GM23338 (cell line): ENCODE measurements around the gene ZNF280C. TPM values are rescaled to one million over a fixed set of nuclear protein-coding genes. Genes with fewer than 3 reads are reported as not detected.

Experiments used
- ATAC-seq: fragments of 200-7000 bp; cut with Tn5 transposase; 3 replicates; pipeline ENCODE4 v1.9.1; 2020
- DNase-seq: peaks from one replicate; pipeline ENCODE4 v3.0.0-alpha.2; 2015; ENCODE audit warnings: low spot score
- H2AFZ ChIP-seq: fragments of 200-600 bp; sonication (generic); 2 replicates; pipeline ENCODE4 v1.8.0; 2016; ENCODE audit warnings: antibody characterized with exemption, mild to moderate bottlenecking, moderate library complexity
- H3F3A ChIP-seq: fragments of 200-600 bp; sonication (generic); replicated peaks from 2 replicates; pipeline ENCODE4 v1.8.0; 2017; ENCODE audit warnings: antibody characterized with exemption, mixed run types, low read depth
- H3K27ac ChIP-seq: fragments of 200-600 bp; sonication (generic); 2 replicates; pipeline ENCODE4 v1.6.1; 2016; ENCODE audit warnings: low read depth
- H3K27me3 ChIP-seq: fragments of 200-600 bp; sonication (generic); 2 replicates; pipeline ENCODE4 v1.8.0; 2016; ENCODE audit warnings: mild to moderate bottlenecking, mixed run types, moderate library complexity; ENCODE audit not compliant: insufficient read depth
- H3K36me3 ChIP-seq: fragments of 200-600 bp; sonication (generic); 2 replicates; pipeline ENCODE4 v1.8.0; 2016; ENCODE audit warnings: mild to moderate bottlenecking; ENCODE audit not compliant: insufficient read depth
- H3K4me1 ChIP-seq: fragments of 200-600 bp; sonication (generic); 2 replicates; pipeline ENCODE4 v1.8.0; 2016; ENCODE audit warnings: mild to moderate bottlenecking, moderate library complexity; ENCODE audit not compliant: insufficient read depth
- H3K4me2 ChIP-seq: fragments of 200-600 bp; sonication (generic); 2 replicates; pipeline ENCODE4 v1.7.1; 2017; ENCODE audit warnings: mixed run types
- H3K4me3 ChIP-seq: fragments of 200-600 bp; sonication (generic); 2 replicates; pipeline ENCODE4 v1.6.1; 2016; ENCODE audit warnings: mixed run types
- H3K79me2 ChIP-seq: fragments of 200-600 bp; sonication (generic); replicated peaks from 2 replicates; pipeline ENCODE4 v1.8.0; 2017; ENCODE audit warnings: mild to moderate bottlenecking; ENCODE audit not compliant: insufficient read depth
- H3K9me2 ChIP-seq: fragments of 200-600 bp; sonication (generic); 2 replicates; pipeline ENCODE4 v1.8.0; 2017; ENCODE audit not compliant: insufficient read depth
- H4K20me1 ChIP-seq: fragments of 200-600 bp; sonication (generic); replicated peaks from 2 replicates; pipeline ENCODE4 v1.8.0; 2017; ENCODE audit warnings: mild to moderate bottlenecking; ENCODE audit not compliant: insufficient read depth
- H3K27ac Mint-ChIP-seq: 2 replicates; pipeline ENCODE4 v1.8.0; 2020; ENCODE audit warnings: inconsistent platforms, mild to moderate bottlenecking, moderate library complexity, mixed read lengths
- H3K27me3 Mint-ChIP-seq: 3 replicates; pipeline ENCODE4 v1.8.0; 2022; ENCODE audit warnings: low read depth, mild to moderate bottlenecking, moderate library complexity, mixed read lengths, inconsistent platforms; ENCODE audit not compliant: insufficient read depth, poor library complexity
- H3K36me3 Mint-ChIP-seq: 3 replicates; pipeline ENCODE4 v1.8.0; 2021; ENCODE audit warnings: low read depth, mild to moderate bottlenecking, inconsistent platforms, moderate library complexity, mixed read lengths
- H3K4me1 Mint-ChIP-seq: 3 replicates; pipeline ENCODE4 v1.8.0; 2020; ENCODE audit warnings: mild to moderate bottlenecking, inconsistent platforms, mixed read lengths
- H3K4me3 Mint-ChIP-seq: 3 replicates; pipeline ENCODE4 v1.8.0; 2021; ENCODE audit warnings: moderate library complexity, mild to moderate bottlenecking, inconsistent platforms, mixed read lengths
- H3K9me3 Mint-ChIP-seq: 3 replicates; pipeline ENCODE4 v1.8.0; 2020; ENCODE audit warnings: moderate library complexity, mild to moderate bottlenecking, inconsistent platforms, mixed read lengths
- CREB1 ChIP-seq: fragments of 250-450 bp; sonication (Bioruptor Pico); IDR thresholded peaks from 2 replicates; pipeline ENCODE4 v1.5.0; 2020; ENCODE audit warnings: low read depth, mild to moderate bottlenecking, moderate library complexity
- CTCF ChIP-seq, 2 experiments: fragments of 200-600 bp in 1 of 2; sonication (generic) in 1 of 2; conservative IDR thresholded peaks; 2 replicates each; pipeline versions ENCODE4 v1.5.1 to v1.6.1; 2016 to 2017; ENCODE audit warnings: antibody characterized with exemption in 2 of 2, low read depth in 2 of 2, mild to moderate bottlenecking in 2 of 2, moderate library complexity in 1 of 2
- EZH2 ChIP-seq: fragments of 200-600 bp; sonication (generic); IDR thresholded peaks from one replicate; pipeline ENCODE4 v1.8.0; 2017; ENCODE audit warnings: antibody characterized with exemption, mild to moderate bottlenecking, low read depth; ENCODE audit not compliant: unreplicated experiment
- EZH2phosphoT487 ChIP-seq: fragments of 200-600 bp; sonication (generic); IDR thresholded peaks from one replicate; pipeline ENCODE4 v1.8.1; 2018; ENCODE audit warnings: antibody characterized with exemption; ENCODE audit not compliant: unreplicated experiment
- JUNB ChIP-seq: IDR thresholded peaks from one replicate; pipeline ENCODE4 v1.6.1; 2016; ENCODE audit warnings: antibody characterized with exemption; ENCODE audit not compliant: unreplicated experiment
- NANOG ChIP-seq: IDR thresholded peaks from 2 replicates; pipeline ENCODE4 v1.6.1; 2016; ENCODE audit warnings: antibody characterized with exemption, borderline replicate concordance
- POLR2AphosphoS5 ChIP-seq: IDR thresholded peaks from 2 replicates; pipeline ENCODE4 v1.6.1; 2016; ENCODE audit warnings: antibody characterized with exemption, low read depth
- REST ChIP-seq: IDR thresholded peaks from one replicate; pipeline ENCODE4 v1.6.1; 2018; ENCODE audit warnings: antibody characterized with exemption; ENCODE audit not compliant: unreplicated experiment
- STAT1 ChIP-seq: IDR thresholded peaks from one replicate; pipeline ENCODE4 v1.6.1; 2016; ENCODE audit warnings: antibody characterized with exemption; ENCODE audit not compliant: unreplicated experiment
- ZNF331 ChIP-seq: fragments of 250-450 bp; sonication (Bioruptor Pico); IDR thresholded peaks from 2 replicates; pipeline ENCODE4 v1.5.0; 2020; ENCODE audit warnings: low read depth, mild to moderate bottlenecking, moderate library complexity
- ZNF462 ChIP-seq: fragments of 250-450 bp; sonication (Bioruptor Pico); IDR thresholded peaks from 2 replicates; pipeline ENCODE4 v1.5.0; 2020; ENCODE audit warnings: mild to moderate bottlenecking, moderate library complexity
- polyA plus RNA-seq: library from polyadenylated mRNA; unstranded; fragments of >200 nt; fragmentation: Nextera tagmentation; extraction: Ambion mirVana; gene quantifications from 2 replicates; pipeline ENCODE4 v1.2.1, GENCODE V29; 2016
- total RNA-seq: library from RNA; depleted of rRNA; stranded (reverse); fragments of >200 nt; shearing (Covaris generic); gene quantifications from 2 replicates; pipeline ENCODE4 v1.2.3, GENCODE V29; 2014
- TF ChIP-seq, protein P1 (sequence below): IDR thresholded peaks from 2 replicates; pipeline ENCODE4 v1.6.1; 2016; ENCODE audit warnings: antibody characterized with exemption

Gene ZNF280C
- total and polyA plus RNA-seq, 2 experiments from 2014 or later, result 7.9 to 14.4 TPM

DNA sequence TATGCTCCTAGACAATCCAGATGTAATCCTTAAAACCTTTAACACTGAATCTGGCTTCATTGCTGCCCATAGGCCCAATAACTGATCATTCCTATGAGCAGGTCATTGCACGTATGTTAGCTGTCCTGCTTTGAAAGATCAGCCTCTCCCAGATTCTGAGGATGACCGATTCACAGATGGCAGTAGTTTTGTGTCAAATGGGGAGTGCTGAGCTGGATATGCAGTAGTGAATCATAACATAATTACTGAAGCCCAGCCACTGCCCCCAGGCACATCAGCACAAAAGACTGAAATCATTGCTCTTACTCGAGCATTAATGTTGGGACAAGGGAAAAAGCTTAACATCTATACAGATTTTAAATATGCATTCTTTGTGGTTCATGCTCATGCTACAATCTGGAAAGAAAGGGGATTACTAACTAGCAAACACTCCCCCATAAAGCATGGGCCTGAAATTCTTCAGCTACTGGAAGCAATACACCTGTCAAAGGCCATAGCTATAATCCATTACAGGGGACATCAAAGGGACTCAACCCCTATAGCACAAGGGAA is 16.4 kb upstream of the ZNF280C start (continued):
- no peak for TF ChIP-seq ZNF462 (CRISPR knock-in tag)
- no peak for TF ChIP-seq EZH2

- Histone ChIP-seq H3F3A (no peaks in the 10 kb centered on the region), H3K27ac (no peak overlapping the region), H3K4me3 (no peak overlapping the region), H3K4me1 (peaks cover 18% of the 10 kb centered on the region), H4K20me1 (no peaks in the 10 kb centered on the region), H3K36me3 (no peaks in the 10 kb centered on the region), H3K27me3 (no peaks in the 10 kb centered on the region), H3K4me2 (no peak overlapping the region), H2AFZ (no peak overlapping the region), H3K9me2 (no peaks in the 10 kb centered on the region), H3K79me2 (no peaks in the 10 kb centered on the region)
- Mint-ChIP-seq H3K4me1 (peaks cover 36% of the 10 kb centered on the region), H3K4me3 (no peak overlapping the region), H3K27me3 (peaks cover 6% of the 10 kb centered on the region), H3K27ac (no peak overlapping the region), H3K36me3 (peaks cover 18% of the 10 kb centered on the region), H3K9me3 (peaks cover 12% of the 10 kb centered on the region; the same call in 1 of the 3 replicates)
- ATAC-seq (no peak), DNase-seq (no peak)
- TF ChIP-seq ZNF331 (CRISPR knock-in tag) (no peak), EZH2 (no peak), REST (no peak), NANOG (no peak), EZH2phosphoT487 (no peak), JUNB (no peak), CTCF (conservative IDR thresholded peaks at IDR 0.05; ENCODE audit: low read depth in 2 of 2) (no peak), CREB1 (CRISPR knock-in tag) (no peak), STAT1 (no peak), POLR2AphosphoS5 (no peak)
- TF ChIP-seq, protein P1, sequence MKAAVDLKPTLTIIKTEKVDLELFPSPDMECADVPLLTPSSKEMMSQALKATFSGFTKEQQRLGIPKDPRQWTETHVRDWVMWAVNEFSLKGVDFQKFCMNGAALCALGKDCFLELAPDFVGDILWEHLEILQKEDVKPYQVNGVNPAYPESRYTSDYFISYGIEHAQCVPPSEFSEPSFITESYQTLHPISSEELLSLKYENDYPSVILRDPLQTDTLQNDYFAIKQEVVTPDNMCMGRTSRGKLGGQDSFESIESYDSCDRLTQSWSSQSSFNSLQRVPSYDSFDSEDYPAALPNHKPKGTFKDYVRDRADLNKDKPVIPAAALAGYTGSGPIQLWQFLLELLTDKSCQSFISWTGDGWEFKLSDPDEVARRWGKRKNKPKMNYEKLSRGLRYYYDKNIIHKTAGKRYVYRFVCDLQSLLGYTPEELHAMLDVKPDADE, result no peak
These were observed 13.5 kb upstream of the ZNF280C start for GRCh38 chrX:130282151-130282550.
